HG03039 (cell line): ENCODE measurements around the gene GDAP1L1.
"Not testable (repeated sequence)": the region's sequence is repeated elsewhere in the genome, so short reads cannot be mapped to it uniquely, and the experiment has no call there.

Source experiments
- ATAC-seq: cut with Tn5 transposase; IDR thresholded peaks from one replicate; pipeline ENCODE4 v1.9.1; 2021; ENCODE audit warnings: mild to moderate bottlenecking, moderate library complexity; ENCODE audit not compliant: unreplicated experiment

The GDAP1L1 gene

GRCh38 chr20:44219170-44219730, 27.9 kb upstream of the GDAP1L1 start:
- ATAC-seq = no peak

GRCh38 chr20:44219791-44220190, 27.3 kb upstream of the GDAP1L1 start:
- no peak for ATAC-seq

GRCh38 chr20:44221368-44221954, 25.6 kb upstream of the GDAP1L1 start:
- ATAC-seq = no peak

- no peak for ATAC-seq
Observed at GRCh38 chr20:44222027-44222426, 25.1 kb upstream of the GDAP1L1 start.

GRCh38 chr20:44222633-44223368, 24.3 kb upstream of the GDAP1L1 start:
- no peak for ATAC-seq

- no peak for ATAC-seq
Observed at GRCh38 chr20:44223721-44224120, 23.4 kb upstream of the GDAP1L1 start.

GRCh38 chr20:44224637-44225036, 22.5 kb upstream of the GDAP1L1 start:
- no peak for ATAC-seq

- ATAC-seq = no peak
Observed at GRCh38 chr20:44228465-44229258, 18.4 kb upstream of the GDAP1L1 start.

- no peak for ATAC-seq
Observed at GRCh38 chr20:44231193-44231592, 15.9 kb upstream of the GDAP1L1 start.

- ATAC-seq = no peak
Observed at GRCh38 chr20:44231713-44232468, 15.2 kb upstream of the GDAP1L1 start.

GRCh38 chr20:44232469-44232856, 14.6 kb upstream of the GDAP1L1 start:
- ATAC-seq = not testable (repeated sequence)

GRCh38 chr20:44233436-44234016, 13.6 kb upstream of the GDAP1L1 start:
- ATAC-seq = no peak

GRCh38 chr20:44234566-44235317, 12.4 kb upstream of the GDAP1L1 start:
- ATAC-seq = no peak

GRCh38 chr20:44235702-44236101, 11.4 kb upstream of the GDAP1L1 start:
- ATAC-seq = no peak

GRCh38 chr20:44236840-44237239, 10.3 kb upstream of the GDAP1L1 start:
- not testable (repeated sequence) for ATAC-seq

GRCh38 chr20:44241796-44242195, 5.3 kb upstream of the GDAP1L1 start:
- ATAC-seq = no peak

GRCh38 chr20:44245977-44246376, 1.1 kb upstream of the GDAP1L1 start:
- no peak for ATAC-seq

GRCh38 chr20:44247586-44248409, 690 bp downstream of the GDAP1L1 start:
- no peak for ATAC-seq

- no peak for ATAC-seq
Observed at GRCh38 chr20:44248410-44248759, 1.3 kb downstream of the GDAP1L1 start.
